SW 1271 (cell line): ENCODE measurements around the gene MN1.

Experiments
- DNase-seq, 2 experiments: peaks; one replicate each; lab custom pipeline; 2025; lab: John Stamatoyannopoulos, UW

MN1 gene

DNA sequence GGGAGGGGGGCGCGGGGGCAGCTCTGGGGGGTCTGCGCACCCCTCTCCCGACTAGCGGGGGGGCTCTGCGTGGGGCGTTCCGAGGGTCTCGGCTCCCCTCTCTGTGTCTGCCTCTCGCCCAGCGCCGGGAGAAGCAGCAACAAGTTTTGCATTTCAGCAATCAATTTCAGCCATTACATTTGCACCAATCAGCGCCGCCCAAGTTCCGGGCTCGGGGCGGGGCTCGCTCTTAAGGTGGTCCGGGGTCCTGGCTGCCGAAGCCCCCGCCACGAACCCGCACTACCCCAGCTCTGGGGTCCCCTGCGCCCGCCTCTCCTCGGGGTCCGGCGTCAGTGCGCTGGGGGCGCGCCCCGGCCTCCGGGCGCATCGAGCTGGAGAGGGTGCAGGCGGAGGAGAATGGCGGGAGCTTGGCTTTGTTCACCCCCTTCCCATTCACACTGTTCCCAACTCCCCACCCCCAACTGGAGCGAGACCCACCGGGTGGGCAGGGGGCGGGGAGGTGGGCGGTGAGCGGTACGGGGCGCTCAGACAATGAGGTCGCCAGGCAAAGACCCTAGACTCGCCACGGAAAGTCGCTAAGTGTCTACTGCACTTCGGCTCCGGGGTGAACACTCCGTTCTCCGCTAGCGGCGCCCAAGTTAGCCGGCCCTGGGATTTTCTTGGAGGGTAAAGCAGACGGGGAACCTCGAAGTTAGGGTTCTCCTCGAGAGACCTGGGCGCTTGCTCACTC is at the start of gene MN1:
Gene MN1, minus strand, starts transcription at position 141 of the 730 bp plus-strand sequence. CDS start 1,213 bp downstream, outside the sequence.
- peak in 1 of 2 experiments; percentile 39 for DNase-seq

GRCh38 chr22:27850000-27850521 is 48.5 kb upstream of the MN1 start:
- DNase-seq: no peak

- no peak for DNase-seq
Observed at GRCh38 chr22:27848005-27848404, 46.4 kb upstream of the MN1 start.

- DNase-seq: no peak
Observed at GRCh38 chr22:27846910-27847309, 45.4 kb upstream of the MN1 start.

GRCh38 chr22:27846248-27846757 is 44.7 kb upstream of the MN1 start:
- DNase-seq: no peak

DNA sequence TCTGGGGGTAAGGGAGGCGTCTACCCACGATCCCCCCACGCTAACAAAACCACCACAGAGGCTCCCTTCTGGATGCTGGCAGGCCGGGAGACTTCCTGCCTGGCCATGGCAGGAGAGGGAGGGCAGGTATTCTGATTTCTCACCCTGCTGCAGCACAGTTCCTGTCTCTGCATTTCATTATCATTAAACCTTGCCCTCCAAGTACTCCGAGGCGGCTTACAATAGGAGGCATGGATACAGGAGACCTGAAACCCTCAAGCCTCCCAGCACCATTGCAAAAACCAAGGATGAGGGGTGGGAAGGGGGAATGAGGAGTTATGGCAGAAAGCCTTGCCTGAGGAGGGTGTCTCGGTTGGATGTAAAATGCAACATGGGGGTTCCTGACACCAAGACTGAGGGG is 44.1 kb upstream of the MN1 start:
- DNase-seq: no peak

GRCh38 chr22:27844656-27845591 is 43.4 kb upstream of the MN1 start:
- no peak for DNase-seq

- DNase-seq: no peak
Observed at GRCh38 chr22:27844256-27844655, 42.7 kb upstream of the MN1 start.

DNA sequence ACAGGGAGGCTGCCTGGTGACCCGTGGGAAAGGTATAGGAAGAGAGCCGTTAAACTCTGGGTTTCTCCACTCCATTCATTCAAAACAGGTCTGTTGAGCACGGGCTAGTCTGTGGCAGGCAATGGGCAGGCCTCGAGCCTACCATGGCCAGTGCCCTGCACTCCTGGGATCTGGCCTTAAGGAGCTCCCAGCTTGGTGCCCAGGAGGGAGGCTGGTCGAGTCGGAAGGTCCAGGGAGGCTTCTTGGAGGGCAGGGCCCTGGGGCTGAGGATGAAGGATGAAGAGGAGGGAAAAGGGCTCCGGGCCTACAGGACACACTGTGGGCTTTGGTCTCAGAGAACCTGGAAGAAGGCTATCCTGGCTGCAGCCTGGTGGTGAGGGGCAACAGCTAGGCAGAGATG is 41.9 kb upstream of the MN1 start:
- no peak for DNase-seq

DNA sequence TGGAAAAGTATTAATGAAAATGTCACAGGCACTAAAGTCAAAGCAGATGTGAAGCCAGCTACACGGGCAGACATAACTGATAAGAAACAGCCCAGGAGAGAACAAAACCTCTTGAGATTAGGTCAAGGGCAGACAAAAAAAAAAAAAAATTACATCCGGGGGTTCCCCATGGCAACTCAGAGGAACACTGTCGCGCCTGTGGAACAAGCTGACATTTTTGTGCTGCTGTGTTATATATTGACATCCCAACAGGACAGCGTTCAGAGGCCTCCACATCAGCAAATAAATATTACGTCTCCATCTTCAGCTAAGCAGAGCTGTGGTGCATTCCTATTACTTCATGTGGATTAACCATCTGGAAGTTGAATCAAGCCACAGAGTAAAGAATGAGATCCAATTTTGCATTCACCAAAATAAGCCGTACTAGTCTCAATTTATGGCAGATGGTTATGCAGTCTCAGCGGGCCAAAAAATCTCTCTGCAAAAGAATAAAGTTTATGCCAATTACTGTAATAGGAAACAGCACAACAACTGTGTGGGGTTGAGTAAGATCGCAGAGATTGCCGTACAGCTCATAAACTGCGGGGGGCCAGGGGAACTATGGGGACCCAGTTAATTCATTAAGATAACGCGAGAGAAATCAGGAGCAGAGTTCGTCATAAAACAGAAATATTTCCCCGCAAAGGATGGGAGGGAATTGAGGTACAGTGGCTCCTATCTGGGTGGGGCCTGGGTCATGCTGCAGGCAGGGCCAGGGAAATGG is 41.3 kb upstream of the MN1 start:
- no peak for DNase-seq

DNA sequence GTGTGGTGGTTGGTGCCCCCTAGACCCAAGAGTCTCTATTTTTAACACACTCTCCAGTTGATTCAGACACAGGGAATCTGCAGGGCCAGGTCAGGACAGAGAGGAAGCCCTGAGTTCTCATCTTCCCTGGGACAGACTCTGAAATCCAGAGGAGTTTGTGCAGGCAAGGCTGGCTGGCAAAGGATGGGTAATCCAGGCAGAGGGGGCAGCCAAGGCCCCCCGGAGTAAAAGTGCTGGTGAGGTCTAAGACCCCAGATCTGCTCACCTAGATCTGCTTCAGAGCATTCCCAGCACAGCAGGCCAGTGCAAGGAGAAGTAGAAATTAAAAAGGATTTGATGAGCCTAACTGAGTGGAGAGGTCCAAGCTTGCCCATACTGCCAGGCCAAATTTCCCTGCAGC is 40.6 kb upstream of the MN1 start:
- no peak for DNase-seq

- no peak for DNase-seq
Observed at GRCh38 chr22:27840436-27840835, 38.9 kb upstream of the MN1 start.

- no peak for DNase-seq
Observed at GRCh38 chr22:27839057-27839660, 37.6 kb upstream of the MN1 start.

DNA sequence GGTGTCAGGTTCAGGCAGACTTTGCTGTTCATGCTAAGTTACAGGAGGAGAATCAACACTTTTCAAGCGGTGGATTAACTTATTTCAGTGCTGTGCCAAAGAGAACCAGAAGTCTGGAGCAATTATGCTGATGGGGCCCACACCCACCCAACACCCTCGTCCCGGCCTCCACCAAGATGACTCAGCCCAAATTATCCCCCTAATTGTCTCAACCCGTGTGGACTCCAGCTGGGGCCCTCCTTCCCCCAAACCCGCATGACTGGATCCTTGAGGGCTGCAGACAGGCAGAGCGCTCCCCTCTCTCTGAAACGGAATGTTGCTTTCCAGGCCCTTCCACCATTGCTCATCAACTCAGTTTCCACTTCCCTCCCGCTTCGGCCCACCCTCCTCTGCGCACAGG is 34.6 kb upstream of the MN1 start:
- DNase-seq: no peak

GRCh38 chr22:27835446-27835845 is 33.9 kb upstream of the MN1 start:
- DNase-seq: no peak

GRCh38 chr22:27834364-27835185 is 33.0 kb upstream of the MN1 start:
- no peak for DNase-seq

DNA sequence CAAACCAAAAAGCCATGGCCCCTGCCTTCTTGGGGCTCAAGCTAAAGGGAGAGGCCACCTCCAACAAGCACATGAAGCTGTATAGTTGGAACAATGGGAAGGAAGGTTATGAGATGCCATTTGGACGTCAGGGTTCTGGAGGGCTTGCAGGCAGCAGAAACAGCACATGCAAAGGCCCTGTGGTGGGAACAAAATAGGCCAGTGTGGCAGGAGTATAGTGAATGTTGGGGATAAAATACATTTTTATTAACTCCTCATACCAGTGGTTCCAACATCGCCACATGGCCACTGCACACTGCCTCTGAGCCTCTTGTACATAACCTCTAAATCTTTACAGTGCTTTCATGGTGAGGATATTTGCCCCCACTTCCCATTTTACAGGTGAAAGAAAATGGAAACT is 32.2 kb upstream of the MN1 start:
- DNase-seq: no peak

- DNase-seq: no peak
Observed at GRCh38 chr22:27832606-27833005, 31.1 kb upstream of the MN1 start.

- DNase-seq: no peak
Observed at GRCh38 chr22:27829620-27830019, 28.1 kb upstream of the MN1 start.
